Immature natural killer cell (primary cell): ENCODE data around the gene CNTD1. TPM values are rescaled to one million over a fixed set of nuclear protein-coding genes. Genes with fewer than 3 reads are reported as not detected.
A peak's percentile ranks its signal among the peaks of the same experiment; 100 is the strongest.
"Not testable (repeated sequence)": the region's sequence is repeated elsewhere in the genome, so short reads cannot be mapped to it uniquely, and the experiment has no call there.

Experiments
- DNase-seq, 3 donors: peaks; one replicate each; pipeline ENCODE4 v3.0.0; 2022; ENCODE audit warnings: mixed read lengths in 1 of 3
- H3K27ac Mint-ChIP-seq, 6 donors: one replicate each; pipeline ENCODE4 v1.8.0; 2020; ENCODE audit warnings: mixed read lengths in 6 of 6, mild to moderate bottlenecking in 5 of 6, inconsistent platforms in 4 of 6, moderate library complexity in 3 of 6
- H3K27me3 Mint-ChIP-seq, 3 donors: one replicate each; pipeline ENCODE4 v1.8.0; 2020 to 2021; ENCODE audit warnings: low read depth in 3 of 3, mild to moderate bottlenecking in 3 of 3, mixed read lengths in 3 of 3, moderate library complexity in 3 of 3, inconsistent platforms in 1 of 3
- H3K36me3 Mint-ChIP-seq, 3 donors: one replicate each; pipeline ENCODE4 v1.8.0; 2020; ENCODE audit warnings: mixed read lengths in 3 of 3, inconsistent platforms in 2 of 3, mild to moderate bottlenecking in 2 of 3
- H3K4me1 Mint-ChIP-seq, 2 donors: one replicate each; pipeline ENCODE4 v1.8.0; 2020; ENCODE audit warnings: inconsistent platforms in 2 of 2, mild to moderate bottlenecking in 2 of 2, mixed read lengths in 2 of 2, moderate library complexity in 1 of 2
- H3K4me3 Mint-ChIP-seq, 5 donors: one replicate each; pipeline ENCODE4 v1.8.0; 2020; ENCODE audit warnings: mild to moderate bottlenecking in 5 of 5, mixed read lengths in 5 of 5, inconsistent platforms in 3 of 5, moderate library complexity in 3 of 5
- H3K9me3 Mint-ChIP-seq, 6 donors: one replicate each; pipeline ENCODE4 v1.8.0; 2020; ENCODE audit warnings: mild to moderate bottlenecking in 6 of 6, mixed read lengths in 6 of 6, inconsistent platforms in 4 of 6, moderate library complexity in 3 of 6
- polyA plus RNA-seq, 3 donors: library from polyadenylated mRNA; unstranded; fragments of 300-500 nt; fragmentation: Illumina TruSeq; gene quantifications; one replicate each; pipeline ENCODE4 v1.2.3, GENCODE V29; 2021

Gene CNTD1
- polyA plus RNA-seq, 3 donors from 2014 or later, result 0.10 to 0.40 TPM; not detected in 1

- H3K4me1 Mint-ChIP-seq, result peaks cover 24 to 31% of the 10 kb centered on the region in 2 donors
Measured at GRCh38 chr17:42769964-42770363, 28.7 kb upstream of the CNTD1 start.

GRCh38 chr17:42772945-42773289 is 25.7 kb upstream of the CNTD1 start:
- H3K4me3 Mint-ChIP-seq, result peak overlapping the region; percentile 98 to 100 (median 99)
- peaks cover 0 to 15% (median 4%) of the 10 kb centered on the region in 3 donors for H3K27me3 Mint-ChIP-seq
- DNase-seq, result no peak
- H3K27ac Mint-ChIP-seq, result peak overlapping the region; percentile 98 to 99 (median 99)
- peaks cover 24 to 34% of the 10 kb centered on the region in 2 donors for H3K4me1 Mint-ChIP-seq
- H3K9me3 Mint-ChIP-seq, result no peaks in the 10 kb centered on the region
- H3K36me3 Mint-ChIP-seq, result peaks cover 0 to 18% (median 8%) of the 10 kb centered on the region in 3 donors

More at GRCh38 chr17:42769964-42770363, 28.7 kb upstream of the CNTD1 start:
- DNase-seq, H3K4me3 Mint-ChIP-seq, H3K27ac Mint-ChIP-seq, H3K36me3 Mint-ChIP-seq, H3K9me3 Mint-ChIP-seq: not testable (repeated sequence)
- peaks cover 2 to 20% (median 7%) of the 10 kb centered on the region in 3 donors for H3K27me3 Mint-ChIP-seq

DNA sequence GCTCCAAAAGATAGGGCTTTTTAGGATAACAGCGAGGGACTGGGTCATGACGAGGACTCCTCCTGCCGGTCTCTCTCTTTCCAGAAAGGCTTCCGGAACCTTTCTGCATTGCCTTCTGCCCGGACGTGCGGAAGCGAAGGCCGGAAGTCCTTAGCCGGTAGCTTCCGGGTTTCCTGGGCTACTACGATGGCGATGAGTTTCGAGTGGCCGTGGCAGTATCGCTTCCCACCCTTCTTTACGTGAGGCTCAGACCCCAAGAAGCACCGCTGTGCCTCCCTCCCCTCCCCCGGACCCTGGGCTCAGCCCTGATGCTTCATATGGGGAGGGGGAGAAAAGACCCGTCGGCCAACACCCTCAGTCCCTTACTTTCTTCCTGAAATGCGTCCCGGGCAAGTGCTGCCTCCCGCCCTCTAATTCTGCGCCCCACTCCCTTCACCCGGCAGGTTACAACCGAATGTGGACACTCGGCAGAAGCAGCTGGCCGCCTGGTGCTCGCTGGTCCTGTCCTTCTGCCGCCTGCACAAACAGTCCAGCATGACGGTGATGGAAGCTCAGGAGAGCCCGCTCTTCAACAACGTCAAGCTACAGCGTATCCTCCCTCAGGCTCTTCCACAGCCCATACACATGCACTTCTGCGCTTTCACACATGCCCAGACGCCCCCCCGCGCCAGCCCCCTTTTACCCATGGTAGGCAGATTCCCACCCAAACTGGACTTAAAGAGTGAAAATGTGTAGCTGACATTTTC is 25.2 kb upstream of the CNTD1 start, which contains the start of gene VPS25:
TSS of gene VPS25 (plus strand) at position 160 of the 746 bp plus-strand sequence. CDS start at position 187, 27 bp downstream.
- Mint-ChIP-seq H3K9me3 (no peaks in the 10 kb centered on the region), H3K27ac (peak within 1 kb of the TSS; percentile 98 to 99 (median 99)), H3K36me3 (peaks cover 2 to 23% (median 8%) of the 10 kb centered on the region in 3 donors)

GRCh38 chr17:42774066-42774745 is 24.5 kb upstream of the CNTD1 start:
- Mint-ChIP-seq H3K9me3 (no peaks in the 10 kb centered on the region), H3K4me1 (peaks cover 24 to 34% of the 10 kb centered on the region in 2 donors), H3K27ac (peak overlapping the region; percentile 98 to 99 (median 99)), H3K27me3 (peaks cover 0 to 10% (median 4%) of the 10 kb centered on the region in 3 donors), H3K36me3 (peaks cover 3 to 30% (median 10%) of the 10 kb centered on the region in 3 donors), H3K4me3 (peak overlapping the region; percentile 98 to 100 (median 99))
- no peak for DNase-seq

More for the DNA sequence above, 25.2 kb upstream of the CNTD1 start, which contains the start of gene VPS25:
- peak; percentile 71 to 82 (median 79) for DNase-seq
- Mint-ChIP-seq H3K27me3 (peaks cover 0 to 14% (median 4%) of the 10 kb centered on the region in 3 donors), H3K4me3 (peak within 1 kb of the TSS; percentile 98 to 100 (median 99)), H3K4me1 (peaks cover 24 to 34% of the 10 kb centered on the region in 2 donors)

DNA sequence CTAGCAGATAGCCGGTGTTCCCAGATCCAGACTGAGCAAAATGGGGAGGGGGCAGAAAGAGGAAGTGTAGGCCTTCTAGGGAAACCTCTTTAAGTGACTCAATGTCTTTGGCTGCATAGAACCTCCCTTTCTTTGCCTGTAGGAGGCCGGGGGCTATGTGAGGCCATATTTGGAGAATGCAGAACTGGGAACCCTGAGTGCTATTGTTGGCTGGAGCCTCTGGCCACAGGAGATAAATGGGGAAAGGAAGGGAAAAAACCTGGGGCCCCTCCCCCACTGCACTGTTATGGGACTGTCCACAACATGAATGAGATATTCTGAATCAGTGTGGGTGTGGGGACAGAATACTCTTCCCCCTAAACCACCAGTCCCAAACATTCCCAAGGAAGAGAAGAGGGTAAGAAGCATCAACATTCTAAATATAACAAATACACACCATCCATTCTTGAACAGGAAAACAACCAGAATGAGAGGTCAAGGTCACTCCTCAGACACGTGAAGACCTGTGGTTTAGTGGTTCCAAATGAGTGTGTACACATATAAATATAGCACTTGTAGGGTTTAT is 23.0 kb upstream of the CNTD1 start:
- no peaks in the 10 kb centered on the region for H3K9me3 Mint-ChIP-seq
- H3K4me3 Mint-ChIP-seq, result peak overlapping the region in 3 of 5 donors; percentile 99 to 100 (median 99)
- H3K4me1 Mint-ChIP-seq, result peaks cover 31 to 34% of the 10 kb centered on the region in 2 donors
- no peak for DNase-seq
- H3K27me3 Mint-ChIP-seq, result peaks cover 0 to 10% (median 4%) of the 10 kb centered on the region in 3 donors
- peak overlapping the region in 1 of 6 donors; percentile 71 for H3K27ac Mint-ChIP-seq
- H3K36me3 Mint-ChIP-seq, result peaks cover 9 to 36% (median 16%) of the 10 kb centered on the region in 3 donors

GRCh38 chr17:42778570-42778969 is 20.1 kb upstream of the CNTD1 start:
- no peak for DNase-seq
- Mint-ChIP-seq H3K36me3 (peaks cover 9 to 39% (median 16%) of the 10 kb centered on the region in 3 donors), H3K27ac (no peak overlapping the region), H3K9me3 (no peaks in the 10 kb centered on the region), H3K4me1 (peaks cover 17 to 20% of the 10 kb centered on the region in 2 donors), H3K27me3 (peaks cover 9 to 14% (median 13%) of the 10 kb centered on the region in 3 donors), H3K4me3 (no peak overlapping the region)

DNA sequence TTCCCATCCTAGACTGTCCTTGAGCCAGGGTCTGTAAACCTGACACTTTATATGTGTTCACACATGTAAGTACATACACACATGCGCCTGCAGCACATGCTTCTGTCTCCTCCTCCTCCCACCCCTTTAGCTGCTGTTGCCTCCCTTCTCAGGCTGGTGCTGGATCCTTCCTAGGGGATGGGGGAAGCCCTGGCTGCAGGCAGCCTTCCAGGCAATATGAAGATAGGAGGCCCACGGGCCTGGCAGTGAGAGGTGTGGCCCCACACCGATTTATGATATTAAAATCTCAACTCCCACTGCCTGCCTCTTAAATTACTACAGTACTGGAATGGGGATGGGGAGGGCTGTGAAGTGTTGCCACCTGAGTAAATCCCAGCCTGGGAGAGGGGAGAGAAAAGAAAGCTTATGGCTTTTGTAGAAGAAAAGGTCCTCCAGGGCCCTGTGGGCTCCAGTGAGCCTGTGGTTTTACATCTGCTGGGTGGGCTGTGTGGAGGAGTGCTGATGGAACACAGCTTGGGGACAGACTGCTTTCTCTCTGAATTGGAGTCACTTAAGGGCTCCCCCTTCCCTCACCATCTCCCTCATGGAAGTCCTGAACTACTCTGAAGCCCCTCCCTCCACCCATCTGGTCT is 19.2 kb upstream of the CNTD1 start:
- H3K36me3 Mint-ChIP-seq, result peaks cover 9 to 39% (median 16%) of the 10 kb centered on the region in 3 donors
- peaks cover 8 to 12% of the 10 kb centered on the region in 2 donors for H3K4me1 Mint-ChIP-seq
- peak overlapping the region in 2 of 5 donors; percentile 6 to 29 for H3K4me3 Mint-ChIP-seq
- H3K27ac Mint-ChIP-seq, result no peak overlapping the region
- no peaks in the 10 kb centered on the region for H3K9me3 Mint-ChIP-seq
- no peak for DNase-seq
- peaks cover 11 to 18% (median 11%) of the 10 kb centered on the region in 3 donors for H3K27me3 Mint-ChIP-seq

DNA sequence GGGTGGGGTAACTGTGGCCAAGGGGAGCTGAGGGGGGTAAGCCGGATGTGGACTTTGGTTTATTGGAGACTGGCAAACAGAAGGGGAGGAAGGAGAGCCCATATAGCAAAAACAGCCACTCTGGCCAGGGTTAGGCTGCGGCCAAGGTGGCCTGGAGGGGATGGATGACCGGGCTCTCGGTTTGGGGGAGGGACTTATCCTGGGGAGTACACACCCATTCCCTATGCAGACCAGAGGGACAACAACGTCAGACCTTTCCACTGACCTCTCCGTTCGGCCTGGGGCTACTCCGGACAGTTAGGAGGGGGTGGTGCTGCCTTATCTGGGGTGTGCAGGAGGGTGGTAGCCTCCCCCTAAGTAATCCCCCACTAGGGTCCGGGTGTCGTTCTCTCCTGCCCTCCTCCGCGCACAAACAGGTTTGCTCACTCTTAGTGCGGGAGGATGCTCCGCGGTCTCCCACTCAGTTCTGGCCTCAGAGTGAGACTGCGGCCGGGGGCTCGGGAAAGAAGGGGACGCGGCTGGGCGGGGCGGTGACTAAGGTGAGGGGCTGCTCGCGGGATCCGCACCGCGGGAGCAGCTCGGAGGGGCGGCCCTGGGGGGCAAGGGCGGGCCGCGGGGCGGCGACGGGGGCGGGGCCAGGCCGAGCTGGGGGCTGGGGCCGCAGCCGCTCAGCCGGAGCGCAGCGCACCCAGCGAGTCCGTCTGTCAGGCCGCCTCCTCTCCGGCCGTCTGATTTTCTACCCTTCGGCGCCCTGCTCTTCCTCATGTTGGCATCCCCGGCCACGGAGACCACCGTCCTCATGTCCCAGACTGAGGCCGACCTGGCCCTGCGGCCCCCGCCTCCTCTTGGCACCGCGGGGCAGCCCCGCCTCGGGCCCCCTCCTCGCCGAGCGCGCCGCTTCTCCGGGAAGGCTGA is 18.5 kb upstream of the CNTD1 start, which contains the start of gene WNK4:
TSS of gene WNK4 (plus strand) at position 675 of the 915 bp plus-strand sequence. CDS start at position 764, 89 bp downstream.
- H3K27ac Mint-ChIP-seq, result no peak within 1 kb of the TSS
- peaks cover 11 to 20% (median 16%) of the 10 kb centered on the region in 3 donors for H3K27me3 Mint-ChIP-seq
- DNase-seq, result no peak
- H3K4me3 Mint-ChIP-seq, result peak within 1 kb of the TSS in 2 of 5 donors; percentile 6 to 40
- peaks cover under 1 to 11% of the 10 kb centered on the region in 2 donors for H3K4me1 Mint-ChIP-seq
- no peaks in the 10 kb centered on the region for H3K9me3 Mint-ChIP-seq
- peaks cover 9 to 35% (median 16%) of the 10 kb centered on the region in 3 donors for H3K36me3 Mint-ChIP-seq

- Mint-ChIP-seq H3K4me1 (peaks cover 0 to 11% of the 10 kb centered on the region in 2 donors), H3K9me3 (no peaks in the 10 kb centered on the region), H3K27ac (no peak overlapping the region), H3K4me3 (peak overlapping the region in 1 of 5 donors; percentile 40), H3K27me3 (peaks cover 17 to 24% (median 22%) of the 10 kb centered on the region in 3 donors), H3K36me3 (peaks cover 9 to 30% (median 22%) of the 10 kb centered on the region in 3 donors)
- no peak for DNase-seq
Measured at GRCh38 chr17:42780851-42781638, 17.6 kb upstream of the CNTD1 start.

DNA sequence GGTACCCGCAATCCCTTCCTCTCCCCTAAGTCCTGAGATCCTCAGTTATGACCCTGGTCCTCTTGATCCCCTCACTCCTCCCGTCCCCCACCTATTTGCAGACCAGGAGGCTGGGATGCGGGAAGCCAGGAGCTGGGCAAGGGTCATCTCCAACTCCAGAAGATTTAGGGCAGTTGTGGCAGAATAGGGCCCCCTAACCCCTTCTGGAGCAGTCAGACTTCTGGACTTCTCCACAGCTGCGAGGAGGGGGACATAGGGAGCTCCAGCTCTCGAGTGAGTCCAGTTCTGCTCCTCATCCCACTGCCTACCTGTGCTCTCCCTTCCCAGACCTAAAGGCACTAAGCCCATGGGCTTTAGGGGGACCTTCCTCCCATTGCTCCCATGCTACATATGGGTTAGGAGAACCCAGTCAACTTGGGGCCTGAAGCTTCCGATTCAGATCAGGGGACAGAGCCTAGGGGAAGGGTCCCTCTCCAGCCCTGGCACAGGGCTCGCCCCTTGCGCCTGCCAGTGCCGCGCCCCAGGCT is 17.0 kb upstream of the CNTD1 start:
- no peak overlapping the region for H3K4me3 Mint-ChIP-seq
- no peak overlapping the region for H3K27ac Mint-ChIP-seq
- peaks cover 17 to 27% (median 27%) of the 10 kb centered on the region in 3 donors for H3K27me3 Mint-ChIP-seq
- no peak for DNase-seq
- H3K36me3 Mint-ChIP-seq, result peaks cover 9 to 29% (median 20%) of the 10 kb centered on the region in 3 donors
- H3K9me3 Mint-ChIP-seq, result no peaks in the 10 kb centered on the region
- peaks cover 0 to 11% of the 10 kb centered on the region in 2 donors for H3K4me1 Mint-ChIP-seq

GRCh38 chr17:42782166-42783061 is 16.2 kb upstream of the CNTD1 start:
- Mint-ChIP-seq H3K9me3 (no peaks in the 10 kb centered on the region), H3K27ac (no peak overlapping the region), H3K4me3 (no peak overlapping the region), H3K4me1 (peaks cover 0 to 11% of the 10 kb centered on the region in 2 donors), H3K27me3 (peaks cover 17 to 30% (median 27%) of the 10 kb centered on the region in 3 donors), H3K36me3 (peaks cover 9 to 26% (median 18%) of the 10 kb centered on the region in 3 donors)
- no peak for DNase-seq
